DND-41 (cell line): ENCODE results near the gene GTPBP4.

Experiments used
- ATAC-seq: fragments of 200-7000 bp; cut with Tn5 transposase; 3 replicates; pipeline ENCODE4 v1.9.1; 2021; ENCODE audit warnings: low read depth; ENCODE audit not compliant: insufficient read depth
- DNase-seq: peaks from one replicate; pipeline ENCODE4 v3.0.0-alpha.2; 2020
- H2AFZ ChIP-seq: 2 replicates; pipeline ENCODE4 v1.6.0; 2012; ENCODE audit warnings: low read depth, low read length
- H3K27ac ChIP-seq: 2 replicates; pipeline ENCODE4 v1.5.1; 2012; ENCODE audit warnings: low read length, inconsistent platforms
- H3K27me3 ChIP-seq: fragments of 200-600 bp; sonication (generic); 2 replicates; pipeline ENCODE4 v1.6.0; 2012; ENCODE audit warnings: low read length, mild to moderate bottlenecking, inconsistent platforms; ENCODE audit not compliant: insufficient read depth, poor library complexity
- H3K36me3 ChIP-seq: 2 replicates; pipeline ENCODE4 v1.5.1; 2012; ENCODE audit warnings: low read length, inconsistent platforms; ENCODE audit not compliant: insufficient read depth
- H3K4me1 ChIP-seq: 2 replicates; pipeline ENCODE4 v1.5.1; 2012; ENCODE audit warnings: mild to moderate bottlenecking, low read length; ENCODE audit not compliant: insufficient read depth
- H3K4me2 ChIP-seq: 2 replicates; pipeline ENCODE4 v1.6.0; 2012; ENCODE audit warnings: mild to moderate bottlenecking, moderate library complexity, low read length, inconsistent platforms; ENCODE audit not compliant: insufficient read depth
- H3K4me3 ChIP-seq, 2 experiments: fragments of 200-600 bp in 1 of 2; shearing (Covaris generic) in 1 of 2; 2 replicates each; pipeline ENCODE4 v1.5.1; 2012 to 2016; ENCODE audit warnings: inconsistent platforms in 2 of 2, low read length in 2 of 2, mild to moderate bottlenecking in 2 of 2, low read depth in 1 of 2, moderate library complexity in 1 of 2
- H3K79me2 ChIP-seq: 2 replicates; pipeline ENCODE4 v1.6.0; 2012; ENCODE audit warnings: low read length, inconsistent platforms; ENCODE audit not compliant: insufficient read depth
- H3K9ac ChIP-seq: 2 replicates; pipeline ENCODE4 v1.6.0; 2012; ENCODE audit warnings: low read depth, mild to moderate bottlenecking, inconsistent platforms, low read length, moderate library complexity
- H3K9me3 ChIP-seq: 2 replicates; pipeline ENCODE4 v1.5.1; 2012; ENCODE audit warnings: low read length, moderate library complexity, mild to moderate bottlenecking, inconsistent platforms; ENCODE audit not compliant: insufficient read depth, severe bottlenecking
- H4K20me1 ChIP-seq: 2 replicates; pipeline ENCODE4 v1.6.0; 2012; ENCODE audit warnings: low read length; ENCODE audit not compliant: insufficient read depth
- CTCF ChIP-seq: IDR thresholded peaks from 2 replicates; pipeline ENCODE4 v1.5.1; 2012; ENCODE audit warnings: borderline replicate concordance, low read length, moderate library complexity, mild to moderate bottlenecking; ENCODE audit not compliant: poor library complexity, severe bottlenecking; ENCODE audit errors: extremely low read depth
- EZH2 ChIP-seq: IDR thresholded peaks from 3 replicates; pipeline ENCODE4 v1.6.1; 2012; ENCODE audit warnings: borderline replicate concordance, low read depth, mild to moderate bottlenecking, moderate library complexity, low read length, inconsistent platforms; ENCODE audit not compliant: severe bottlenecking

Gene GTPBP4

DNA sequence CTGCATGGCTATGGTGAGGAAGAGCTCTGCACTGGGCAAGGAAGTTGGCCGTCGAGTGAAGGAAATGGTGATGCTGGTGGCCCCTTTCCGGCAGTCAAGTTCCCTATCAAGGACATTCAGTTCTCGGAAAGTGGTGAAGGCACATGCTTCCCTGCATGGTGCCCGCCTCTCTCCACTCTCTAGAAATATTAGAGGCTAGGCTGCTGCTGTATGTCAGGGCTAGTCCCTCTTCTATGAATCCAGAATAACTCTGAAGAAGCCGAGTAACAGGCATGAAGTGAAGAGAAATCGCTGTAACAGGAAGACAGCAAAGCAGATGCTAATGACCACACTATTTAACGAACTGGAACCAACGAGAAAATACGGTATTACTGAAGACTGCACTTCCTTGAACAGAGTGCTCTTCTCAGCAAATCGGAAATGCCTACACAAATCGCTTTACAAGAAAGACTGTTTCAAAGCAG, 55.3 kb downstream of the GTPBP4 start:
- H3K4me2 ChIP-seq, result peak overlapping the region; percentile 35
- H3K27ac ChIP-seq, result no peak overlapping the region

DNA sequence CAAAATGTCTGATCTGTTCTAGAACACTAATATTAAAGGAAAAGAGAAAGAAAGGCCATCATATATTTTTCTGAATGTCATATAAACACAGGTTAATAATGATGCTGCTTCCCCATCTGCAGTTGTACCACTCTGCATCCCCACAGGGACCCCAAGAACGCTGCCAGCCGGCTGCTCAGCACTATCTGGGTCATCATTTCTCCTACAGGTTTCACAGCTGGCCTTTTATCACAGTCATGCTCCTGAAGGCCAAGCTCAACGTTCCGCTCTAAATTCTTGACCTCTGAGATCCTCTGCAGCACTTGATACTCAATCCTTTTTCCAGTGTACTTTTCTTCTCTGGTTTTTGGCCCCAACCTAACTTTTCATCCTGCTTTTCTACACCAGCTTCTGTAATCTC, 55.9 kb downstream of the GTPBP4 start:
- peak overlapping the region; percentile 35; the same call in 1 of the 2 replicates for H3K4me2 ChIP-seq
- H3K4me1 ChIP-seq, result peaks cover 39% of the 10 kb centered on the region
- H3K4me3 ChIP-seq, result 0 out of 4 replicates have a peak overlapping the region, but pooled peaks of 1 of the 2 experiments have one; percentile 17
- H4K20me1 ChIP-seq, result peaks cover 47% of the 10 kb centered on the region
- no peak overlapping the region for H3K9ac ChIP-seq
- H3K9me3 ChIP-seq, result no peaks in the 10 kb centered on the region
- peaks cover 54% of the 10 kb centered on the region for H3K79me2 ChIP-seq
- no peak overlapping the region for H2AFZ ChIP-seq
- DNase-seq (no peak), ATAC-seq (no peak)
- no peaks in the 10 kb centered on the region for H3K27me3 ChIP-seq
- TF ChIP-seq EZH2 (no peak), CTCF (no peak)
- H3K36me3 ChIP-seq, result peaks cover 77% of the 10 kb centered on the region
- H3K27ac ChIP-seq, result peak overlapping the region; percentile 17; the same call in 1 of the 2 replicates

More for the DNA sequence above, 55.3 kb downstream of the GTPBP4 start:
- DNase-seq (no peak), ATAC-seq (no peak)
- H3K79me2 ChIP-seq, result peaks cover 52% of the 10 kb centered on the region
- no peak overlapping the region for H3K9ac ChIP-seq
- H3K27me3 ChIP-seq, result no peaks in the 10 kb centered on the region
- H3K36me3 ChIP-seq, result peaks cover 81% of the 10 kb centered on the region
- TF ChIP-seq EZH2, result no peak
- no peak for TF ChIP-seq CTCF
- H2AFZ ChIP-seq, result no peak overlapping the region
- peaks cover 39% of the 10 kb centered on the region for H3K4me1 ChIP-seq
- no peak overlapping the region for H3K4me3 ChIP-seq
- H3K9me3 ChIP-seq, result no peaks in the 10 kb centered on the region
- peaks cover 50% of the 10 kb centered on the region for H4K20me1 ChIP-seq

- no peak for DNase-seq
- no peaks in the 10 kb centered on the region for H3K9me3 ChIP-seq
- peaks cover 58% of the 10 kb centered on the region for H3K79me2 ChIP-seq
- peaks cover 71% of the 10 kb centered on the region for H3K36me3 ChIP-seq
- H3K9ac ChIP-seq, result no peak overlapping the region
- 0 out of 4 replicates have a peak overlapping the region, but pooled peaks of 1 of the 2 experiments have one; percentile 15 for H3K4me3 ChIP-seq
- H3K4me1 ChIP-seq, result peaks cover 39% of the 10 kb centered on the region
- no peak overlapping the region for H2AFZ ChIP-seq
- H3K27me3 ChIP-seq, result no peaks in the 10 kb centered on the region
- TF ChIP-seq CTCF, result no peak
- peak overlapping the region; percentile 7; the same call in 1 of the 2 replicates for H3K27ac ChIP-seq
- H4K20me1 ChIP-seq, result peaks cover 47% of the 10 kb centered on the region
- ATAC-seq, result no peak
- H3K4me2 ChIP-seq, result peak overlapping the region; percentile 53; the same call in 1 of the 2 replicates
Measured at GRCh38 chr10:1044964-1045363, 56.7 kb downstream of the GTPBP4 start.
